Neural crest cell (in vitro differentiated cells): ENCODE results near the gene NDUFA7. TPM values are rescaled to one million over a fixed set of nuclear protein-coding genes. Genes with fewer than 3 reads are reported as not detected.
"Not testable (repeated sequence)": the region's sequence is repeated elsewhere in the genome, so short reads cannot be mapped to it uniquely, and the experiment has no call there.

Source experiments
- DNase-seq: peaks from one replicate; pipeline ENCODE4 v3.0.0; 2021; ENCODE audit warnings: low read depth, mixed read lengths, low spot score
- H3K27ac Mint-ChIP-seq: one replicate; pipeline ENCODE4 v1.8.0; 2021; ENCODE audit warnings: mild to moderate bottlenecking, mixed read lengths; ENCODE audit not compliant: unreplicated experiment
- H3K27me3 Mint-ChIP-seq: 2 replicates; pipeline ENCODE4 v1.8.0; 2021; ENCODE audit warnings: low read depth, mild to moderate bottlenecking, mixed read lengths
- H3K36me3 Mint-ChIP-seq: 2 replicates; pipeline ENCODE4 v1.8.0; 2021; ENCODE audit warnings: low read depth, mild to moderate bottlenecking, mixed read lengths
- H3K4me1 Mint-ChIP-seq: 2 replicates; pipeline ENCODE4 v1.8.0; 2021; ENCODE audit warnings: mixed read lengths
- H3K4me3 Mint-ChIP-seq: one replicate; pipeline ENCODE4 v1.8.0; 2021; ENCODE audit warnings: mild to moderate bottlenecking, mixed read lengths
- H3K9me3 Mint-ChIP-seq: 2 replicates; pipeline ENCODE4 v1.8.0; 2021; ENCODE audit warnings: mixed read lengths
- total RNA-seq: library from RNA; stranded (reverse); gene quantifications from 2 replicates; pipeline ENCODE4 v1.2.1, GENCODE V29; 2021
- TF ChIP-seq, protein P1 (sequence below): fragments of 200-600 bp; sonication (generic); conservative IDR thresholded peaks from 2 replicates; pipeline ENCODE4 v1.5.0; 2021; ENCODE audit warnings: antibody characterized with exemption, mild to moderate bottlenecking

Gene NDUFA7
- total RNA-seq, 1 donor from 2014 or later, result 51.8 TPM

GRCh38 chr19:8265872-8266271 is 55.3 kb downstream of the NDUFA7 start:
- Mint-ChIP-seq H3K4me1 (peaks cover 4% of the 10 kb centered on the region), H3K9me3 (no peaks in the 10 kb centered on the region), H3K27ac (no peak overlapping the region), H3K36me3 (no peaks in the 10 kb centered on the region), H3K27me3 (peaks cover 9% of the 10 kb centered on the region), H3K4me3 (no peak overlapping the region)
- DNase-seq, result no peak
- TF ChIP-seq, protein P1, sequence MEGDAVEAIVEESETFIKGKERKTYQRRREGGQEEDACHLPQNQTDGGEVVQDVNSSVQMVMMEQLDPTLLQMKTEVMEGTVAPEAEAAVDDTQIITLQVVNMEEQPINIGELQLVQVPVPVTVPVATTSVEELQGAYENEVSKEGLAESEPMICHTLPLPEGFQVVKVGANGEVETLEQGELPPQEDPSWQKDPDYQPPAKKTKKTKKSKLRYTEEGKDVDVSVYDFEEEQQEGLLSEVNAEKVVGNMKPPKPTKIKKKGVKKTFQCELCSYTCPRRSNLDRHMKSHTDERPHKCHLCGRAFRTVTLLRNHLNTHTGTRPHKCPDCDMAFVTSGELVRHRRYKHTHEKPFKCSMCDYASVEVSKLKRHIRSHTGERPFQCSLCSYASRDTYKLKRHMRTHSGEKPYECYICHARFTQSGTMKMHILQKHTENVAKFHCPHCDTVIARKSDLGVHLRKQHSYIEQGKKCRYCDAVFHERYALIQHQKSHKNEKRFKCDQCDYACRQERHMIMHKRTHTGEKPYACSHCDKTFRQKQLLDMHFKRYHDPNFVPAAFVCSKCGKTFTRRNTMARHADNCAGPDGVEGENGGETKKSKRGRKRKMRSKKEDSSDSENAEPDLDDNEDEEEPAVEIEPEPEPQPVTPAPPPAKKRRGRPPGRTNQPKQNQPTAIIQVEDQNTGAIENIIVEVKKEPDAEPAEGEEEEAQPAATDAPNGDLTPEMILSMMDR, result no peak

GRCh38 chr19:8264248-8264647 is 56.9 kb downstream of the NDUFA7 start:
- not testable (repeated sequence) for H3K27ac Mint-ChIP-seq, H3K4me1 Mint-ChIP-seq, DNase-seq, H3K27me3 Mint-ChIP-seq, H3K4me3 Mint-ChIP-seq, H3K9me3 Mint-ChIP-seq, H3K36me3 Mint-ChIP-seq

- Mint-ChIP-seq H3K27me3 (peaks cover 6% of the 10 kb centered on the region), H3K36me3 (no peaks in the 10 kb centered on the region)
- no peak for DNase-seq
Measured at GRCh38 chr19:8262431-8262830, 58.7 kb downstream of the NDUFA7 start.

DNA sequence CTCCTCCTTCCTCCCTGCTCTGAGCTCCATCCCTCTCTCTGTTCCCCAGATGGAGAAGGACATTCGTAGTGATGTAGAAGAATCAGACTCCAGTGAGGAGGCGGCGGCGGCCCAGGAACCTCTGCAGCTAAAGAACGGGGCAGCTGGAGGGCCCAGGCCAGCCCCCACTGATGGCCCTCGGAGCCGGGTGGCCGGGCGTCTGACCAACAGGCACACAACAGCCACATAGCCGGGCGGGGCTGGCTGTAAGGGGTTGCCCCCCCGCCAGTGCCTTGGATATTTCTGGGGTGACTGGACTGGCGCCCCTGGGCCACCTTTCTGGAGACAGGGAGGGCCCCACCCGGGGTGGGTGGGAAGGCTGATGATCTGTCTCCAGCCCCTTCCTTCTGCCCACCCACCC is 59.3 kb downstream of the NDUFA7 start:
- no peaks in the 10 kb centered on the region for H3K36me3 Mint-ChIP-seq
- H3K4me1 Mint-ChIP-seq, result peaks cover 4% of the 10 kb centered on the region
- no peak overlapping the region for H3K4me3 Mint-ChIP-seq
- peaks cover 6% of the 10 kb centered on the region for H3K27me3 Mint-ChIP-seq
- H3K27ac Mint-ChIP-seq, result no peak overlapping the region
- DNase-seq, result no peak
- TF ChIP-seq, protein P1, result no peak
- H3K9me3 Mint-ChIP-seq, result no peaks in the 10 kb centered on the region

More at GRCh38 chr19:8262431-8262830, 58.7 kb downstream of the NDUFA7 start:
- Mint-ChIP-seq H3K9me3 (no peaks in the 10 kb centered on the region), H3K4me1 (peaks cover 4% of the 10 kb centered on the region), H3K4me3 (no peak overlapping the region), H3K27ac (no peak overlapping the region)
- TF ChIP-seq, protein P1, result no peak

- no peaks in the 10 kb centered on the region for H3K36me3 Mint-ChIP-seq
Measured at GRCh38 chr19:8261347-8261746, 59.8 kb downstream of the NDUFA7 start.

More at GRCh38 chr19:8261347-8261746, 59.8 kb downstream of the NDUFA7 start:
- Mint-ChIP-seq H3K9me3 (no peaks in the 10 kb centered on the region), H3K27me3 (peaks cover 5% of the 10 kb centered on the region), H3K27ac (no peak overlapping the region), H3K4me3 (no peak overlapping the region), H3K4me1 (peaks cover 4% of the 10 kb centered on the region)
- TF ChIP-seq, protein P1, result no peak
- DNase-seq, result no peak

Other genes with a start within 250 kb of the NDUFA7 start
- gene FBN3, start 171.8 kb downstream of the NDUFA7 start, total RNA-seq, result 12.8 and 13.9 TPM in 2 replicates
- gene CERS4, start 112.0 kb downstream of the NDUFA7 start, total RNA-seq, result 30.0 and 31.3 TPM in 2 replicates
- gene CD320, start 13.0 kb downstream of the NDUFA7 start, total RNA-seq, result 64.5 and 68.5 TPM in 2 replicates
- gene RPS28, start 121 bp upstream of the NDUFA7 start, total RNA-seq, result 1,577 and 1,634 TPM in 2 replicates
- 0.66 and 0.77 TPM in 2 replicates for gene KANK3, start 21.9 kb upstream of the NDUFA7 start, total RNA-seq
- not detected in 2 replicates for gene ANGPTL4, start 42.8 kb upstream of the NDUFA7 start, total RNA-seq
- gene RAB11B, start 69.0 kb upstream of the NDUFA7 start, total RNA-seq, result 121 and 135 TPM in 2 replicates
- gene MARCHF2, start 91.9 kb upstream of the NDUFA7 start, total RNA-seq, result 13.6 and 14.6 TPM in 2 replicates
- gene HNRNPM, start 123.6 kb upstream of the NDUFA7 start, total RNA-seq, result 493 and 498 TPM in 2 replicates
- 0.21 and 0.55 TPM in 2 replicates for gene PRAM1, start 181.3 kb upstream of the NDUFA7 start, total RNA-seq
- gene ZNF414, start 192.8 kb upstream of the NDUFA7 start, total RNA-seq, result 31.1 and 31.8 TPM in 2 replicates